Measurements from ENCODE around the gene CRB2. TPM values are rescaled to one million over a fixed set of nuclear protein-coding genes. Genes with fewer than 3 reads are reported as not detected.
A peak's percentile ranks its signal among the peaks of the same experiment; 100 is the strongest.

Gene CRB2
- total RNA-seq, 1 experiment from 2014 or later, result 0.07 TPM

DNA sequence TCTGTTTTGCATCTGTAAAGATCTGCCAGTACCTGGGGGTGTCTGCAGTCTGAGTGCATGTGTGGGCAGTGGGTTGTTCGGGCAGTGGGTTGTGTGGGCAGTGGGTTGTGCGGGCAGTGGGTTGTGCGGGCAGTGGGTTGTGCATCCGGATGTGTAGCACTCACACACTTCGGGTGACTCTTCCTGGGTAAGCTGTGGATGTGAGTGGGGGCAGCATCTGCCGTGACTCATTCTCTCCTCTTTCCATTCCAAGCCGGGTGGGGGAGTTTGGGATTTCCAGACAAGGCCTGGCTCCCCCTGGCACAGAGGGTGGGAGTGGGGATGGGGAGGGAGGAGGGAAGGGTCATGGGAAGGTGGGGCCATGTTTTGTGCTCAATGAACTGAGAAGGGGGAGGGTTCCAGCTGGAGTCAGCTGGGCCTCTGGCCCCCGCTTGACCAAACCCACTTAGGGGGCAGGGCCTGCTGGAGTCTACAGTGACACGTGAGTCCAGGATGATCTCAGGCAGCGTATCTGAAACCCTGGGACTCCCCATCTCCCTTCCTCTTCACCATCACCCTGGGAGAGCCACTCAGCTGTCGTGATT is 8.3 kb downstream of the CRB2 start (continued):
- TF ChIP-seq, protein P1, sequence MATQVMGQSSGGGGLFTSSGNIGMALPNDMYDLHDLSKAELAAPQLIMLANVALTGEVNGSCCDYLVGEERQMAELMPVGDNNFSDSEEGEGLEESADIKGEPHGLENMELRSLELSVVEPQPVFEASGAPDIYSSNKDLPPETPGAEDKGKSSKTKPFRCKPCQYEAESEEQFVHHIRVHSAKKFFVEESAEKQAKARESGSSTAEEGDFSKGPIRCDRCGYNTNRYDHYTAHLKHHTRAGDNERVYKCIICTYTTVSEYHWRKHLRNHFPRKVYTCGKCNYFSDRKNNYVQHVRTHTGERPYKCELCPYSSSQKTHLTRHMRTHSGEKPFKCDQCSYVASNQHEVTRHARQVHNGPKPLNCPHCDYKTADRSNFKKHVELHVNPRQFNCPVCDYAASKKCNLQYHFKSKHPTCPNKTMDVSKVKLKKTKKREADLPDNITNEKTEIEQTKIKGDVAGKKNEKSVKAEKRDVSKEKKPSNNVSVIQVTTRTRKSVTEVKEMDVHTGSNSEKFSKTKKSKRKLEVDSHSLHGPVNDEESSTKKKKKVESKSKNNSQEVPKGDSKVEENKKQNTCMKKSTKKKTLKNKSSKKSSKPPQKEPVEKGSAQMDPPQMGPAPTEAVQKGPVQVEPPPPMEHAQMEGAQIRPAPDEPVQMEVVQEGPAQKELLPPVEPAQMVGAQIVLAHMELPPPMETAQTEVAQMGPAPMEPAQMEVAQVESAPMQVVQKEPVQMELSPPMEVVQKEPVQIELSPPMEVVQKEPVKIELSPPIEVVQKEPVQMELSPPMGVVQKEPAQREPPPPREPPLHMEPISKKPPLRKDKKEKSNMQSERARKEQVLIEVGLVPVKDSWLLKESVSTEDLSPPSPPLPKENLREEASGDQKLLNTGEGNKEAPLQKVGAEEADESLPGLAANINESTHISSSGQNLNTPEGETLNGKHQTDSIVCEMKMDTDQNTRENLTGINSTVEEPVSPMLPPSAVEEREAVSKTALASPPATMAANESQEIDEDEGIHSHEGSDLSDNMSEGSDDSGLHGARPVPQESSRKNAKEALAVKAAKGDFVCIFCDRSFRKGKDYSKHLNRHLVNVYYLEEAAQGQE (IDR thresholded peaks at IDR 0.05; ENCODE audit: low read depth), result no peak
- no peak for TF ChIP-seq SIN3A (IDR thresholded peaks at IDR 0.05; ENCODE audit: low read depth)
- TF ChIP-seq, protein P2, sequence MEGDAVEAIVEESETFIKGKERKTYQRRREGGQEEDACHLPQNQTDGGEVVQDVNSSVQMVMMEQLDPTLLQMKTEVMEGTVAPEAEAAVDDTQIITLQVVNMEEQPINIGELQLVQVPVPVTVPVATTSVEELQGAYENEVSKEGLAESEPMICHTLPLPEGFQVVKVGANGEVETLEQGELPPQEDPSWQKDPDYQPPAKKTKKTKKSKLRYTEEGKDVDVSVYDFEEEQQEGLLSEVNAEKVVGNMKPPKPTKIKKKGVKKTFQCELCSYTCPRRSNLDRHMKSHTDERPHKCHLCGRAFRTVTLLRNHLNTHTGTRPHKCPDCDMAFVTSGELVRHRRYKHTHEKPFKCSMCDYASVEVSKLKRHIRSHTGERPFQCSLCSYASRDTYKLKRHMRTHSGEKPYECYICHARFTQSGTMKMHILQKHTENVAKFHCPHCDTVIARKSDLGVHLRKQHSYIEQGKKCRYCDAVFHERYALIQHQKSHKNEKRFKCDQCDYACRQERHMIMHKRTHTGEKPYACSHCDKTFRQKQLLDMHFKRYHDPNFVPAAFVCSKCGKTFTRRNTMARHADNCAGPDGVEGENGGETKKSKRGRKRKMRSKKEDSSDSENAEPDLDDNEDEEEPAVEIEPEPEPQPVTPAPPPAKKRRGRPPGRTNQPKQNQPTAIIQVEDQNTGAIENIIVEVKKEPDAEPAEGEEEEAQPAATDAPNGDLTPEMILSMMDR (IDR thresholded peaks at IDR 0.05 in 2 of 3, conservative IDR thresholded peaks at IDR 0.05 in 1 of 3; ENCODE audit: borderline replicate concordance in 1 of 3, insufficient read depth in 1 of 3, low read depth in 2 of 3, low read length in 2 of 3), result no peak

DNA sequence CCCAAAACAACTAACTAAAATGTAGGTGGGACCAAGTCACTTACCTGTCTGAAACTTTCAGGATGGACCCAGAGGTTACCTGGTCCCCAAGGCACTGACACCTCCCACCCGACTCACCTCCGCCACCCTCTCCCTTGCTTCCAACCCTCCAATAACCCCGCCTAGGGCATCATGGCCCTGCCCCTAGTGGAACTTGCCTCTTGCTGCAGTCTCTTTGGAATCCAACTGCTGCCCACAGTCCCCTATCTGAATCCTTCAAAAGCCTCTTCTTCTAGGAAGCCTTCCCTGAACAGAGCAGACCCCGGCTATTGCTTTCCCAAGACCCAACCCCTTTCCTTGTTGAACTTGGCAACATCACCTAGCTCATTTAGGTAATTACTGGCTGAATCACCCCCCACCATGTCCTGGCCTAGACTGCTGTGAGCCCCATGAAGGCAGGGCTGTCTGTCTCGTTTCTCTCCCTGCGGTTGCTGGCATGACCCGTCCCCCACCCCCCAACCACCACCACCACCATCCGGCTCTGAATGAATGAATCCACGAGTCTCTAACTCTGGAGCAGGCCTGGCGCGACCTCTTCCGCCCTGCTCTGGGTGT is 9.4 kb downstream of the CRB2 start:
- CTCF ChIA-PET, result no interaction called here
- Histone ChIP-seq H3K79me2 (ENCODE audit: insufficient read depth, low read length) (no peaks in the 10 kb centered on the region), H3K36me3 (ENCODE audit: control insufficient read depth in 1 of 2, insufficient read depth in 2 of 2, low read length in 2 of 2) (no peaks in the 10 kb centered on the region), H4K20me1 (ENCODE audit: insufficient read depth) (no peaks in the 10 kb centered on the region), H3K27me3 (ENCODE audit: insufficient read depth, low read length) (no peaks in the 10 kb centered on the region), H3K4me3 (replicated peaks in 1 of 2; ENCODE audit: low read depth in 1 of 2, low read length in 2 of 2) (no peak overlapping the region), H3K27ac (ENCODE audit: low read depth, low read length) (no peak overlapping the region), H3K4me1 (ENCODE audit: control insufficient read depth in 1 of 2, insufficient read depth in 2 of 2, low read length in 2 of 2) (peaks cover 19 to 21% of the 10 kb centered on the region in 2 experiments), H3K9me2 (ENCODE audit: insufficient read depth) (no peaks in the 10 kb centered on the region), H3K4me2 (ENCODE audit: low read length) (no peak overlapping the region), H3K9ac (ENCODE audit: low read length) (no peak overlapping the region), H3K9me3 (ENCODE audit: control insufficient read depth in 1 of 2, insufficient read depth in 1 of 2, low read depth in 1 of 2, low read length in 2 of 2) (no peaks in the 10 kb centered on the region), H2AFZ (ENCODE audit: low read depth, low read length, poor library complexity, severe bottlenecking) (no peak overlapping the region)
- no TSS peak for BruUV-seq (replicated peaks)
- ATAC-seq, result peak; percentile 74
- POLR2A ChIA-PET, result no interaction called here
- RAD21 ChIA-PET (ENCODE audit: low non-redundant PET in 1 of 2, low total read pairs in 2 of 2, uncharacterized antibody in 2 of 2, unreplicated experiment in 2 of 2), result no interaction called here
- intact Hi-C loops (cut with micrococcal nuclease), result no loop called here
- DNase-seq (ENCODE audit: low read depth, low spot score), result no peak
- no peak for TF ChIP-seq SRF (IDR thresholded peaks at IDR 0.05; ENCODE audit: low read depth)
- no peak for TF ChIP-seq TCF7L2 (IDR thresholded peaks at IDR 0.05; ENCODE audit: borderline replicate concordance, extremely low read depth, insufficient read depth, insufficient read length)
- no peak for TF ChIP-seq ZFX (IDR thresholded peaks at IDR 0.05)
- TF ChIP-seq ZNF274 (IDR thresholded peaks at IDR 0.05; ENCODE audit: low read depth, low read length), result no peak
- TF ChIP-seq, protein P2 (IDR thresholded peaks at IDR 0.05 in 2 of 3, conservative IDR thresholded peaks at IDR 0.05 in 1 of 3; ENCODE audit: borderline replicate concordance in 1 of 3, insufficient read depth in 1 of 3, low read depth in 2 of 3, low read length in 2 of 3), result peak in 2 of 3 experiments; percentile 49 to 56; a peak in 4 of 6 replicates
- TF ChIP-seq, protein P3, sequence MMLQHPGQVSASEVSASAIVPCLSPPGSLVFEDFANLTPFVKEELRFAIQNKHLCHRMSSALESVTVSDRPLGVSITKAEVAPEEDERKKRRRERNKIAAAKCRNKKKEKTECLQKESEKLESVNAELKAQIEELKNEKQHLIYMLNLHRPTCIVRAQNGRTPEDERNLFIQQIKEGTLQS (IDR thresholded peaks at IDR 0.05), result no peak
